Measurements from ENCODE around the gene PHF1.
"Not testable (repeated sequence)": the region's sequence is repeated elsewhere in the genome, so short reads cannot be mapped to it uniquely, and the experiment has no call there.

PHF1 gene

DNA sequence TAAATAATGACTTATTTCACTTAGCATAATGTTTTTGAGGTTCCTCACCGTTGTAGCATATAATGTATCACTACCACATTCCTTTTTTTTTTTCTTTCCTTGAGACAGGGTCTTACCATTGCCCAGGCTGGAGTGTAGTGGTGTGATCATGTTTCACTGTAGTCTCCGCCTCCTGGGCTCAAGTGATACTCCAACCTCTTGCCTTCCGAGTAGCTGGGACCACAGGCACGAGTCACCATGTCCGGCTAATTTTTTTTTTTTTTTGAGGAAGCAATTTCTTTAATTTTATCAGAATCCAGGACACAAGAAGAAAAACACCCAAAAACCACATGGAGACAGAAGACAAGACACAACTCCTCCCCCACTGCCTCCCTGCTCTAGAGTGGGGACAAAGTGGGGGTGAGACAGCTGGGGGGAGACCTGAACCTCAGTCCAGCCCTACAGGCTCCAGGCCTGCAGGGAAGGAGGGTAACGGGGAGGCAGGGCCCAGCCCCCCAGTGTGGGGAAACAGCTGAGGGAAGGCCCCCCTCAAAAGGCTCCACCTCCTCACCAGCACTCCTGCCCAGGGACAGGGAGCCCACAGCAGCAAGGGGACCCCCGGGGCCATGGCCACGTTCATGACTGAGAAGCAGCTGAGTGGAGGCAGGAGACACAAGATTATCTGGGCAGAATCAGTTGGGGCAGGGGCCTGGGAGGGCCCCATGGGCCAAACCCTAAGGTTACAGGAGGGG is 46.2 kb upstream of the PHF1 start (continued):
- TF ChIP-seq, protein P1, sequence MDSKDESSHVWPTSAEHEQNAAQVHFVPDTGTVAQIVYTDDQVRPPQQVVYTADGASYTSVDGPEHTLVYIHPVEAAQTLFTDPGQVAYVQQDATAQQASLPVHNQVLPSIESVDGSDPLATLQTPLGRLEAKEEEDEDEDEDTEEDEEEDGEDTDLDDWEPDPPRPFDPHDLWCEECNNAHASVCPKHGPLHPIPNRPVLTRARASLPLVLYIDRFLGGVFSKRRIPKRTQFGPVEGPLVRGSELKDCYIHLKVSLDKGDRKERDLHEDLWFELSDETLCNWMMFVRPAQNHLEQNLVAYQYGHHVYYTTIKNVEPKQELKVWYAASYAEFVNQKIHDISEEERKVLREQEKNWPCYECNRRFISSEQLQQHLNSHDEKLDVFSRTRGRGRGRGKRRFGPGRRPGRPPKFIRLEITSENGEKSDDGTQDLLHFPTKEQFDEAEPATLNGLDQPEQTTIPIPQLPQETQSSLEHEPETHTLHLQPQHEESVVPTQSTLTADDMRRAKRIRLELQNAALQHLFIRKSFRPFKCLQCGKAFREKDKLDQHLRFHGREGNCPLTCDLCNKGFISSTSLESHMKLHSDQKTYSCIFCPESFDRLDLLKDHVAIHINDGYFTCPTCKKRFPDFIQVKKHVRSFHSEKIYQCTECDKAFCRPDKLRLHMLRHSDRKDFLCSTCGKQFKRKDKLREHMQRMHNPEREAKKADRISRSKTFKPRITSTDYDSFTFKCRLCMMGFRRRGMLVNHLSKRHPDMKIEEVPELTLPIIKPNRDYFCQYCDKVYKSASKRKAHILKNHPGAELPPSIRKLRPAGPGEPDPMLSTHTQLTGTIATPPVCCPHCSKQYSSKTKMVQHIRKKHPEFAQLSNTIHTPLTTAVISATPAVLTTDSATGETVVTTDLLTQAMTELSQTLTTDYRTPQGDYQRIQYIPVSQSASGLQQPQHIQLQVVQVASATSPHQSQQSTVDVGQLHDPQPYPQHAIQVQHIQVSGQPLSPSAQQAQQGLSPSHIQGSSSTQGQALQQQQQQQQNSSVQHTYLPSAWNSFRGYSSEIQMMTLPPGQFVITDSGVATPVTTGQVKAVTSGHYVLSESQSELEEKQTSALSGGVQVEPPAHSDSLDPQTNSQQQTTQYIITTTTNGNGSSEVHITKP (tag by site-specific recombination; IDR thresholded peaks at IDR 0.05), result peak; percentile 83
- peak; percentile 66; the same call in 1 of the 2 replicates for TF ChIP-seq ZNF600 (tag by site-specific recombination; IDR thresholded peaks at IDR 0.05)
- TF ChIP-seq, protein P2, sequence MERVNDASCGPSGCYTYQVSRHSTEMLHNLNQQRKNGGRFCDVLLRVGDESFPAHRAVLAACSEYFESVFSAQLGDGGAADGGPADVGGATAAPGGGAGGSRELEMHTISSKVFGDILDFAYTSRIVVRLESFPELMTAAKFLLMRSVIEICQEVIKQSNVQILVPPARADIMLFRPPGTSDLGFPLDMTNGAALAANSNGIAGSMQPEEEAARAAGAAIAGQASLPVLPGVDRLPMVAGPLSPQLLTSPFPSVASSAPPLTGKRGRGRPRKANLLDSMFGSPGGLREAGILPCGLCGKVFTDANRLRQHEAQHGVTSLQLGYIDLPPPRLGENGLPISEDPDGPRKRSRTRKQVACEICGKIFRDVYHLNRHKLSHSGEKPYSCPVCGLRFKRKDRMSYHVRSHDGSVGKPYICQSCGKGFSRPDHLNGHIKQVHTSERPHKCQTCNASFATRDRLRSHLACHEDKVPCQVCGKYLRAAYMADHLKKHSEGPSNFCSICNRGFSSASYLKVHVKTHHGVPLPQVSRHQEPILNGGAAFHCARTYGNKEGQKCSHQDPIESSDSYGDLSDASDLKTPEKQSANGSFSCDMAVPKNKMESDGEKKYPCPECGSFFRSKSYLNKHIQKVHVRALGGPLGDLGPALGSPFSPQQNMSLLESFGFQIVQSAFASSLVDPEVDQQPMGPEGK (tag by site-specific recombination; IDR thresholded peaks at IDR 0.05), result peak; percentile 40; the same call in 1 of the 2 replicates

DNA sequence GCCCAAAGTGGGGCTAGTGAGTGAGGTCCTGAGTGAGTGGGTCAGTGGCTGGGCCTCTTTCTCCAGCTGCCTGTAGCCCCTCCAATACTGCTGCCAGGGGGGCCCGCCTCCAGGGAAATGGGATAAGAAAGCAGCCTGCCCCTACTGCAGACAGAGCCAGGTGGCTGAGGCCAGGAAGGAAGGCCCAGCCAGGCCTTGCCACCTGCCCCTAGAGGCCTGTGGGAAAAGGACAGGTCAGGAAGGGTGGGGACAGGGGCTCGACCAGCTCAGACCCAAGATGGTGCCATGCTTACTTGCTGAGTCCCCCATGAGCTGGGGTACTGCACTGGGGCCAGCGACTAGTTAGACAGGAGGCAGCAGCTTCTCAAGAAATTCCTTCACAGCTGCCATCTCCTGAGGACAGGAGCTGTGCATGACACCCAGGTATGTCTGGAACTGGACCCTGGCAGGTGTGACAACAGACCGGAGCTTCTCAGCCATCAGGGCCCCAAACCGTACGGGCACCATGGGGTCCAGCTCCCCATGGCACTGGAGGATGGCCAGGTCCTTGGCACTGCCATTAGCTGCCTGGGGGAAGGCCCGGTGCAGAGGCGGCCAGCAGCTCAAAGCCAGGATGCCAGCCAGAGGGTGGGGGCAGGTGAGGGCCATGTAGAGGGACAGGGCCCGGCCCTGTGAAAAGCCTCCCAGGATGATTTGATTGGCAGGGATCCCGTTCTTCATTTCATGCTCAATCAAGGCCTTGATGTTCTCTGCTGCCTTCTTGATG is 45.4 kb upstream of the PHF1 start:
- POLR2A ChIA-PET; H3K4me3 ChIP-seq (ENCODE audit: low read depth, low read length): not testable (repeated sequence)
- CTCF ChIA-PET, result interaction anchor here (0.9 to 6.2 kb wide), 5 partner anchors 10 to 48 kb away, joined by 3 to 30 read pairs (median 4); partner anchors contain the start of gene ZBTB22

GRCh38 chr6:33367009-33367714 is 43.7 kb upstream of the PHF1 start:
- Histone ChIP-seq H3K4me3 (ENCODE audit: low read depth, low read length) (no peak overlapping the region), H3K36me3 (ENCODE audit: control insufficient read depth in 2 of 2, insufficient read depth in 1 of 2, low read length in 2 of 2) (no peaks in the 10 kb centered on the region), H3K4me1 (ENCODE audit: control insufficient read depth, insufficient read depth, low read length) (peaks cover 5% of the 10 kb centered on the region), H3K27ac (ENCODE audit: extremely low read depth, low read depth, low read length) (no peak overlapping the region), H3K9me3 (ENCODE audit: control insufficient read depth, insufficient read depth, low read depth, low read length) (no peaks in the 10 kb centered on the region)
- ChIA-PET CTCF (interaction anchor here (1.7 kb wide), 1 partner anchor 24 kb away, joined by 5 read pairs; no protein-coding TSS in a partner anchor), POLR2A (interaction anchor here (0.6 to 1.2 kb wide), 3 partner anchors 16 to 213 kb away, joined by 3 to 7 read pairs (median 5); partner anchors contain the start of genes BAK1 and PFDN6)
- TF ChIP-seq ZNF560 (tag by site-specific recombination; IDR thresholded peaks at IDR 0.05; ENCODE audit: borderline replicate concordance) (peak; percentile 37; the same call in 1 of the 2 replicates), MYNN (tag by site-specific recombination; IDR thresholded peaks at IDR 0.05; ENCODE audit: borderline replicate concordance) (no peak), YY1 (tag by site-specific recombination; IDR thresholded peaks at IDR 0.05) (no peak), ZNF140 (tag by site-specific recombination; IDR thresholded peaks at IDR 0.05) (peak; percentile 50; the same call in 1 of the 2 replicates), ZBTB7A (tag by site-specific recombination; IDR thresholded peaks at IDR 0.05; ENCODE audit: low read depth) (no peak), ZBTB10 (tag by site-specific recombination; IDR thresholded peaks at IDR 0.05) (no peak), ZBTB11 (tag by site-specific recombination; conservative IDR thresholded peaks at IDR 0.05; ENCODE audit: low read depth) (peak; percentile 62), ZNF324 (tag by site-specific recombination; IDR thresholded peaks at IDR 0.05) (no peak), PRDM1 (tag by site-specific recombination; IDR thresholded peaks at IDR 0.05) (no peak), SP3 (tag by site-specific recombination; IDR thresholded peaks at IDR 0.05) (no peak)

More for the DNA sequence above, 45.4 kb upstream of the PHF1 start:
- not testable (repeated sequence) for H3K9me3 ChIP-seq (ENCODE audit: control insufficient read depth, insufficient read depth, low read depth, low read length); H3K27ac ChIP-seq (ENCODE audit: extremely low read depth, low read depth, low read length); H3K36me3 ChIP-seq (ENCODE audit: control insufficient read depth in 2 of 2, insufficient read depth in 1 of 2, low read length in 2 of 2); H3K4me1 ChIP-seq (ENCODE audit: control insufficient read depth, insufficient read depth, low read length)
- TF ChIP-seq ZBTB26 (tag by site-specific recombination; optimal IDR thresholded peaks at IDR 0.05), result peak; percentile 2
